Transverse colon (tissue), 4 donors: ENCODE data around the gene TEKT2.

Source experiments
- CTCF ChIP-seq, 5 experiments: fragments of 200-600 bp in 3 of 5; fragments of 450-650 bp in 2 of 5; sonication (generic) in 3 of 5; IDR thresholded peaks; 1 replicate in 2 of 5; 2 replicates in 3 of 5; pipeline ENCODE4 v1.5.1; 2016 to 2017; ENCODE audit warnings: antibody characterized with exemption in 5 of 5, inconsistent platforms in 3 of 5, mild to moderate bottlenecking in 2 of 5, moderate library complexity in 1 of 5
- EP300 ChIP-seq: sonication (generic); formaldehyde crosslinking; IDR thresholded peaks from one replicate; pipeline ENCODE4 v1.6.1; 2017; ENCODE audit warnings: antibody characterized with exemption, low read depth
- POLR2A ChIP-seq: fragments of 450-650 bp; IDR thresholded peaks from one replicate; pipeline ENCODE4 v1.6.1; 2016; ENCODE audit warnings: antibody characterized with exemption, mild to moderate bottlenecking, moderate library complexity
- POLR2AphosphoS5 ChIP-seq, 3 donors: sonication (generic); formaldehyde crosslinking; IDR thresholded peaks; one replicate each; pipeline ENCODE4 v1.6.1; 2016; ENCODE audit warnings: antibody characterized with exemption in 3 of 3

- TF ChIP-seq CTCF (IDR thresholded peaks at IDR 0.05) (no peak), POLR2AphosphoS5 (IDR thresholded peaks at IDR 0.05) (no peak), EP300 (no peak), POLR2A (no peak)
Observed at GRCh38 chr1:36080236-36080635, 3.7 kb upstream of the TEKT2 start.
